ENCODE data around the gene CTBS. TPM values are rescaled to one million over a fixed set of nuclear protein-coding genes. Genes with fewer than 3 reads are reported as not detected.
A peak's percentile ranks its signal among the peaks of the same experiment; 100 is the strongest.
"Not testable (repeated sequence)": the region's sequence is repeated elsewhere in the genome, so short reads cannot be mapped to it uniquely, and the experiment has no call there.

The CTBS gene
- total RNA-seq, 1 donor: 23.0 TPM

DNA sequence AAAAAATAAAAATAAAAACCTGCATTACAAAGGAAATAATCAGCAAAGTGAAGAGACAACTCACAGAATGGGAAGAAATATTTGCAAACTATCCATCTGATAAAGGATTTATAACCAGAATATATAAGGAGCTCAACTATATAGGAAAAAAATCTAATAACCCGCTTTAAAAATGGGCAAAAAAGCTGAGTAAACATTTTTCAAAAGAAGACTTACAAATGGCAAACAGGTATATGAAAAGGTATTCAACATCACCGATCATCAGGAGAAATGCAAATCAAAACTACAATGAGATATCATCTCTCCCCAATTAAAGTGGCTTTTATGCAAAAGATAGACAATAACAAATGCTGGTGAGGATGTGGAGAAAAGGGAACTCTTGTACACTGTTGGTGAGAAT lies 64.1 kb downstream of the CTBS start:
- TF ChIP-seq, protein P1, sequence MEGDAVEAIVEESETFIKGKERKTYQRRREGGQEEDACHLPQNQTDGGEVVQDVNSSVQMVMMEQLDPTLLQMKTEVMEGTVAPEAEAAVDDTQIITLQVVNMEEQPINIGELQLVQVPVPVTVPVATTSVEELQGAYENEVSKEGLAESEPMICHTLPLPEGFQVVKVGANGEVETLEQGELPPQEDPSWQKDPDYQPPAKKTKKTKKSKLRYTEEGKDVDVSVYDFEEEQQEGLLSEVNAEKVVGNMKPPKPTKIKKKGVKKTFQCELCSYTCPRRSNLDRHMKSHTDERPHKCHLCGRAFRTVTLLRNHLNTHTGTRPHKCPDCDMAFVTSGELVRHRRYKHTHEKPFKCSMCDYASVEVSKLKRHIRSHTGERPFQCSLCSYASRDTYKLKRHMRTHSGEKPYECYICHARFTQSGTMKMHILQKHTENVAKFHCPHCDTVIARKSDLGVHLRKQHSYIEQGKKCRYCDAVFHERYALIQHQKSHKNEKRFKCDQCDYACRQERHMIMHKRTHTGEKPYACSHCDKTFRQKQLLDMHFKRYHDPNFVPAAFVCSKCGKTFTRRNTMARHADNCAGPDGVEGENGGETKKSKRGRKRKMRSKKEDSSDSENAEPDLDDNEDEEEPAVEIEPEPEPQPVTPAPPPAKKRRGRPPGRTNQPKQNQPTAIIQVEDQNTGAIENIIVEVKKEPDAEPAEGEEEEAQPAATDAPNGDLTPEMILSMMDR (IDR thresholded peaks at IDR 0.05; ENCODE audit: insufficient read depth, low read length): no peak
- H3K4me3 ChIP-seq (ENCODE audit: low read depth, low read length): no peak overlapping the region
- DNase-seq (ENCODE audit: low read depth): no peak

DNA sequence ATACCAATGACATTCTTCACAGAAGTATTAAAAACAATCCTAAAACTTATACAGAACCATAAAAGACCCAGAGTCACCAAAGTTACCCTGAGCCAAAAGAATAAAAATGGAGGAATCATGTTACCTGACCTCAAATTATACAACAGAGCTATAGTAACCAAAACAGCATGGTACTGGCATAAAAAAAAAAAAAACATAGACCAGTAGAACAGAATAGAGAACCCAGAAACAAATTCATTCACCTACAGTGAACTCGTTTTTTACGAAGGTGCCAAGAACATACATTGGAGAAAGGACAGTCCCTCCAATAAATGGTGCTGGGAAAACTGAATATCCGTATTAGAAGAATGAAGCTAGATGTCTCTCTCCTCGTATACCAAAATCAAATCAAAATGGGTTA lies 65.2 kb downstream of the CTBS start:
- TF ChIP-seq, protein P1 (IDR thresholded peaks at IDR 0.05; ENCODE audit: insufficient read depth, low read length): no peak
- DNase-seq (ENCODE audit: low read depth): no peak

DNA sequence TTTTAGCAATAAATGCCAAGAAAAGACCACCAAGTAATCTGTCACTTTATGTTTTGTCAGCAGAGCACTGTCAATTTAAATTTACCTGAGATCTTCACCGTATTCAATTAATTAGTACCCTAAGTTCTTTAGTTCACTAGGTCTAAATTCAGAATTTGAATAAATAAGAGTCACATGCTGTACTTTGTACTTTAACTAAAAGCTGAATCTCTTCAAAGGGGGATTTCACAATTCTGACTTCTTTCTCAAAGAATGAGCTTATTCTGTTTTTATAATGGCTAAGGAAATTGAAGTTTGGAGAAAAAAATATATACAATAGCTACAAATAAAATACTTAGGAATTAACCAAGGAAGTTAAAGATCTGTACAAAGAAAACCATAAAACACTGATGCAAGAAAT lies 65.7 kb downstream of the CTBS start:
- no peak for DNase-seq (ENCODE audit: low read depth)
- no peak overlapping the region for H3K4me3 ChIP-seq (ENCODE audit: low read depth, low read length)
- TF ChIP-seq, protein P1 (IDR thresholded peaks at IDR 0.05; ENCODE audit: insufficient read depth, low read length): no peak

More for the DNA sequence above, 65.2 kb downstream of the CTBS start:
- H3K4me3 ChIP-seq (ENCODE audit: low read depth, low read length): no peak overlapping the region

DNA sequence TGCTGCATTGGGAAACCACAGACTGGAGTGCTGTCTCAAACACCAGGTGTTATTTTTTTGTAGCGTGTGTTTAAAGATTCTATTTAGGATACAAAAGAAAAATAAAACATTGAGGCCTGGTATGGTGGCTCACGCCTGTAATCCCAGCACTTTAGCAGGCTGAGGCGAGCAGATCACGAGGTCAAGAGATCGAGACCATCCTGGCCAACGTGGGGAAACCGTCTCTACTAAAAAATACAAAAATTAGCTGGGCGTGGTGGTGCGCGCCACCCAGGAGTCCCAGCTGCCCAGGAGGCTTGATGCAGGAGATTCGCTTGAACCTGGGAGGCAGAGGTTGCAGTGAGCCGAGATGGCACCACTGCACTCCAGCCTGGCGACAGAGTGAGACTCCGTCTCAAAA lies 66.4 kb downstream of the CTBS start:
- not testable (repeated sequence) for H3K4me3 ChIP-seq (ENCODE audit: low read depth, low read length); DNase-seq (ENCODE audit: low read depth)

DNA sequence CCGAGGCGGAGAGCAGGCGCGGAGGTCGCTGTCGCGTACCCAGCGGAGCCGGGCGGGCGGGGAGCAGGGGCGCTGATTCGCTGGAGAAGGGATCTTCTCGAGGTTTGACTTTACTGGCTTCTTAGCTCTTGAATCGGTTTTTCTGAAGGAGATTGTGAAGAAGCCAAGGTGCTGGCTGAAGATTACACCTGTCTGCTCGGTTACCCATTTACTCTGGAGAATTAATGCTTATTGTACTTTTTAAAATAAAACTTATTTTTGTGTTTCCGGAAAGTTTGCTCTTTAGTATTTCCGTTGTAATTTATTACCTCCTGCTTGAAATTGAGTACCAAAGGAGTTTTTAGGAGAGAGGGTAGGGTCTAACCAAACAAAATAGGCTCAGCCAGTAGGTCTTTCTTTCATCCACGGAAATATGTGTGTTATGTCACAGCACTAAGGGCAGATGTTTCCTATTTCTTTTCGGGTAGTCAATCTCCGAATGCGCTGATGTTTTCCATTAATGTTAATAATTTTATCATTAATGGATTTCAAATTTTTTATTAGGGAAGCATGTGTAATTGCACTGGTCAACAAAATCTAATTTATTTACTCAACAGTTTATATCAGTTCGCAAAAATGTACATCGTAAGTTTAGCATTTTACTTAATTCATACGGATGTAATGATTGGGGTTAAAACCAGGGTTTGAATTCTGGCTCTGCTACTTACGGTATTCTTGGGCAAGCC lies 67.3 kb downstream of the CTBS start:
- TF ChIP-seq, protein P1 (IDR thresholded peaks at IDR 0.05; ENCODE audit: insufficient read depth, low read length): no peak
- H3K4me3 ChIP-seq (ENCODE audit: low read depth, low read length): peak overlapping the region; percentile 82
- no peak for DNase-seq (ENCODE audit: low read depth)

DNA sequence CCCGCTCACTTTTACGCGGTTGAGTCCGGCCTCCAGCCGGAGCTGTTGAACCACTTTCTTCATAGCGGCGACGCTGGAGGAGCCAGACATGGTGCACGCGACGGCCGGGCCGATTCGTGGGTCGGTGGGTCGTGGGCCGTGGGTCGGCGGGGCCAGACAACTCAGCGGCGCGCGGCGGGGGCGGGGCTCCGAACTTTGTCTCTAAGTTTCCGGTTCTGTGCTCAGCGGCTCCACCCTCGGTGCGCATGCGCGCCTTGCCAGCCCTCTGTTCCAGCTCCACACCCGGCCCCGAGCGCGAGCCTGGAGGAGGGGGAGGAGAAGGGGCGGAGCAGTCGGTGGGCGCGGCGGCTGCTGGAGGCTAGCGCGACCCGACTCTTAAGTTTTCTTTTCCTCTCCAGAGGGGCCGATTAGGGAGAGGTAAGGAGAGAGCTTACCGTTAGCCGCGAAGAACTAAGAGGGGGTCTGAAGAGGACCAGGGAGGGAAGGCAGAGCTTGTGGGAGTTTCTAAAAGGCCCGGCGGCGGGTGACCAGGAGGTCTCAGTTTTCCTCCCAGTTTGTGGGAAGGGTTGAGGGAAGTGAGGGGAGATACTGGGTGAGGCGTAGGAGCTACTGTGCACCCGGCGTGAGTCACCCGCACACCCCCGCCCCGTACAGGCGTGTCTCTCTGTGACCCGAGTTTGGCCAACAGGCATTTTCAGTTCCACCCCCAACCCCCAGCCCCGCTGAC lies 68.1 kb downstream of the CTBS start, which contains the start of the genes GNG5 and SPATA1:
Gene GNG5 (minus strand): TSS at position 580 of the 727 bp plus-strand sequence. CDS start 490 bp downstream, at position 90.
Gene SPATA1 (plus strand): TSS at position 385 of the 727 bp plus-strand sequence. CDS start 9,974 bp downstream, outside the sequence.
- DNase-seq (ENCODE audit: low read depth): peak; percentile 96
- TF ChIP-seq, protein P1 (IDR thresholded peaks at IDR 0.05; ENCODE audit: insufficient read depth, low read length): no peak
- peak within 1 kb of the TSS; percentile 89 for H3K4me3 ChIP-seq (ENCODE audit: low read depth, low read length)

DNA sequence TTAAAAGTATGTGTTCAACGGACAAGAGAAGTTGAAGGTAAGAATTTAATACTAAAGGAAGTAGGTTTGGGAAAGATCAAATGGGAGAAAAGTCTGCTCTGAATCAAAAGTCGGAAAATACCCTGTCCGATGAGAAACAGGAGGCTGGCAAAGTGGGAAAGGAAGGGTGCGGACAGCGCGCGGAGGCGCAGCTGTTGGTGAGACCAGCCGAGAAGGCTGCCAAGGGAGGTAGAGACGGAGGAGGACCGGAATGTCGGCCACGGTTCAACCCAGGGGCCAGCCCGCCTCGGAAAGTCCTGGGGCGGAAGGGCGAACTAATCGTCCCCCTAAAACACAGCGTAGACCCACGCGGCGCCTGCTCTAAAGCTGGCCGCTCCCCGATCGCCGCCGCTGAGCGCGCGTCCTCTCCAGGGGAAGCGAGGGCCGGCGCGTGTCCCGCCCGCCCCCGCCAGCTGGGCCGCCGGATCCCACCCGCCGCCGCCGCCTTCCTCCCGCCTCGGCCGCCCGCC lies 68.7 kb downstream of the CTBS start:
- peak overlapping the region; percentile 89 for H3K4me3 ChIP-seq (ENCODE audit: low read depth, low read length)
- TF ChIP-seq, protein P1 (IDR thresholded peaks at IDR 0.05; ENCODE audit: insufficient read depth, low read length): no peak
- DNase-seq (ENCODE audit: low read depth): peak; percentile 71

Measured in fibroblast of the aortic adventitia (primary cell).